ENCODE data around the gene KCTD2. TPM values are rescaled to one million over a fixed set of nuclear protein-coding genes. Genes with fewer than 3 reads are reported as not detected.
A peak's percentile ranks its signal among the peaks of the same experiment; 100 is the strongest.

Gene KCTD2
- total and polyA plus RNA-seq, 2 of the 13 experiments (the other 11 are each of a cell fraction or from before 2014, with no cell fraction given), result 28.3 to 32.6 TPM

DNA sequence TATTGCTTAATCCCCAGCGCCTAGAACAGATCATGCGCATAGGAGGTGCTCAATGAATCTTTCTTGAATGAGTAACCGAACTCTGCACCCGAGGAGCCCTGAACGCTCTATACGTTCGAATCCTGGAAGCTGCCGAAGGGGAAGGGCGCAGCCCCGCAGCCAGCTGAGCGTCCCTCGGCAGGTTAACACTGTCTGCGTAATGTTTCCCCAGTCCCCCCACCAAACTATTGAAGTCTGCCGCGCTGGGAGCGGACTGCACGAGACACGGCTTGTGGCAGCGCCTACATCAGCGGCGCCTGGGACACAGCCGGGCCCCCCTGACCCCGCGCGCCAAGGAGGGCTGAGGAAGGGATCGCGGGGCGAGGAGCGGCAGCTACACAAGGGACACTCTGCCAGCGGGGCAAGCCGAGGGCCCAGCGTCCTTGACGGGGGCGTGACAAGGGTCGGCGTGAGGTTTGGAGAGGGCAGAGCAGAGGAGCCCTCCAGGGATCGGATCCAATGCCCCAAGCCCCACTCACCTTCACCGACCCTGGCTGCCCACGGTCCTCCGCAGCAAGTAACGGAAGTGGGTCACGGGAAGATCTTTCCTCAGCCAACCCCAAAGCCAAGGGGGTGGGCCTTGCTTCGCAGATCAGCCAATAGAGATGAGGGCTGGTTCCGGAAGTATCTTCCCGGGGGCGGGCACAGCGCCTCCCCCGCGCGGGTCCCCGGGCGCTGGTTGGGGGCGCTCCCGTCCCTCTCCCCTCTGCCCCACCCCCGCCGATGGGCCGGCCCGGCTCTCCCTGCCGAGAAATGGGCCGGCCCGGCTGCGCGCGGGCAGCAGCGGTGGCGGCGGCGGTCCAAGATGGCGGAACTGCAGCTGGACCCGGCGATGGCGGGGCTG, at the start of gene KCTD2, which contains the start of gene ATP5PD (continued):
- TF ChIP-seq, protein P1, sequence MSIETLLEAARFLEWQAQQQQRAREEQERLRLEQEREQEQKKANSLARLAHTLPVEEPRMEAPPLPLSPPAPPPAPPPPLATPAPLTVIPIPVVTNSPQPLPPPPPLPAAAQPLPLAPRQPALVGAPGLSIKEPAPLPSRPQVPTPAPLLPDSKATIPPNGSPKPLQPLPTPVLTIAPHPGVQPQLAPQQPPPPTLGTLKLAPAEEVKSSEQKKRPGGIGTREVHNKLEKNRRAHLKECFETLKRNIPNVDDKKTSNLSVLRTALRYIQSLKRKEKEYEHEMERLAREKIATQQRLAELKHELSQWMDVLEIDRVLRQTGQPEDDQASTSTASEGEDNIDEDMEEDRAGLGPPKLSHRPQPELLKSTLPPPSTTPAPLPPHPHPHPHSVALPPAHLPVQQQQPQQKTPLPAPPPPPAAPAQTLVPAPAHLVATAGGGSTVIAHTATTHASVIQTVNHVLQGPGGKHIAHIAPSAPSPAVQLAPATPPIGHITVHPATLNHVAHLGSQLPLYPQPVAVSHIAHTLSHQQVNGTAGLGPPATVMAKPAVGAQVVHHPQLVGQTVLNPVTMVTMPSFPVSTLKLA (IDR thresholded peaks at IDR 0.05), result no peak
- TF ChIP-seq, protein P2, sequence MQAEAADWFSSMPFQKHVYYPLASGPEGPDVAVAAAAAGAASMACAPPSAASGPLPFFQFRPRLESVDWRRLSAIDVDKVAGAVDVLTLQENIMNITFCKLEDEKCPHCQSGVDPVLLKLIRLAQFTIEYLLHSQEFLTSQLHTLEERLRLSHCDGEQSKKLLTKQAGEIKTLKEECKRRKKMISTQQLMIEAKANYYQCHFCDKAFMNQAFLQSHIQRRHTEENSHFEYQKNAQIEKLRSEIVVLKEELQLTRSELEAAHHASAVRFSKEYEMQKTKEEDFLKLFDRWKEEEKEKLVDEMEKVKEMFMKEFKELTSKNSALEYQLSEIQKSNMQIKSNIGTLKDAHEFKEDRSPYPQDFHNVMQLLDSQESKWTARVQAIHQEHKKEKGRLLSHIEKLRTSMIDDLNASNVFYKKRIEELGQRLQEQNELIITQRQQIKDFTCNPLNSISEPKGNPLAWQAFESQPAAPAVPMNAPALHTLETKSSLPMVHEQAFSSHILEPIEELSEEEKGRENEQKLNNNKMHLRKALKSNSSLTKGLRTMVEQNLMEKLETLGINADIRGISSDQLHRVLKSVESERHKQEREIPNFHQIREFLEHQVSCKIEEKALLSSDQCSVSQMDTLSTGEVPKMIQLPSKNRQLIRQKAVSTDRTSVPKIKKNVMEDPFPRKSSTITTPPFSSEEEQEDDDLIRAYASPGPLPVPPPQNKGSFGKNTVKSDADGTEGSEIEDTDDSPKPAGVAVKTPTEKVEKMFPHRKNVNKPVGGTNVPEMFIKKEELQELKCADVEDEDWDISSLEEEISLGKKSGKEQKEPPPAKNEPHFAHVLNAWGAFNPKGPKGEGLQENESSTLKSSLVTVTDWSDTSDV (CRISPR knock-in tag; IDR thresholded peaks at IDR 0.05), result 0 out of 2 replicates have a peak, but pooled peaks have one; percentile 75
- peak; percentile 73 for TF ChIP-seq SPEN (CRISPR knock-in tag; IDR thresholded peaks at IDR 0.05; ENCODE audit: low read depth)
- peak; percentile 45 for TF ChIP-seq ZNF777 (CRISPR knock-in tag; IDR thresholded peaks at IDR 0.05)
- peak; percentile 80 for TF ChIP-seq KMT2B (CRISPR knock-in tag; IDR thresholded peaks at IDR 0.05)
- no peak; the same call in 1 of the 2 replicates for TF ChIP-seq ZNF556 (CRISPR knock-in tag; IDR thresholded peaks at IDR 0.05; ENCODE audit: borderline replicate concordance)
- TF ChIP-seq, protein P3, sequence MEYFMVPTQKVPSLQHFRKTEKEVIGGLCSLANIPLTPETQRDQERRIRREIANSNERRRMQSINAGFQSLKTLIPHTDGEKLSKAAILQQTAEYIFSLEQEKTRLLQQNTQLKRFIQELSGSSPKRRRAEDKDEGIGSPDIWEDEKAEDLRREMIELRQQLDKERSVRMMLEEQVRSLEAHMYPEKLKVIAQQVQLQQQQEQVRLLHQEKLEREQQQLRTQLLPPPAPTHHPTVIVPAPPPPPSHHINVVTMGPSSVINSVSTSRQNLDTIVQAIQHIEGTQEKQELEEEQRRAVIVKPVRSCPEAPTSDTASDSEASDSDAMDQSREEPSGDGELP (IDR thresholded peaks at IDR 0.05; ENCODE audit: borderline replicate concordance, low read depth), result peak; percentile 65; the same call in 1 of the 2 replicates
- TF ChIP-seq, protein P4, sequence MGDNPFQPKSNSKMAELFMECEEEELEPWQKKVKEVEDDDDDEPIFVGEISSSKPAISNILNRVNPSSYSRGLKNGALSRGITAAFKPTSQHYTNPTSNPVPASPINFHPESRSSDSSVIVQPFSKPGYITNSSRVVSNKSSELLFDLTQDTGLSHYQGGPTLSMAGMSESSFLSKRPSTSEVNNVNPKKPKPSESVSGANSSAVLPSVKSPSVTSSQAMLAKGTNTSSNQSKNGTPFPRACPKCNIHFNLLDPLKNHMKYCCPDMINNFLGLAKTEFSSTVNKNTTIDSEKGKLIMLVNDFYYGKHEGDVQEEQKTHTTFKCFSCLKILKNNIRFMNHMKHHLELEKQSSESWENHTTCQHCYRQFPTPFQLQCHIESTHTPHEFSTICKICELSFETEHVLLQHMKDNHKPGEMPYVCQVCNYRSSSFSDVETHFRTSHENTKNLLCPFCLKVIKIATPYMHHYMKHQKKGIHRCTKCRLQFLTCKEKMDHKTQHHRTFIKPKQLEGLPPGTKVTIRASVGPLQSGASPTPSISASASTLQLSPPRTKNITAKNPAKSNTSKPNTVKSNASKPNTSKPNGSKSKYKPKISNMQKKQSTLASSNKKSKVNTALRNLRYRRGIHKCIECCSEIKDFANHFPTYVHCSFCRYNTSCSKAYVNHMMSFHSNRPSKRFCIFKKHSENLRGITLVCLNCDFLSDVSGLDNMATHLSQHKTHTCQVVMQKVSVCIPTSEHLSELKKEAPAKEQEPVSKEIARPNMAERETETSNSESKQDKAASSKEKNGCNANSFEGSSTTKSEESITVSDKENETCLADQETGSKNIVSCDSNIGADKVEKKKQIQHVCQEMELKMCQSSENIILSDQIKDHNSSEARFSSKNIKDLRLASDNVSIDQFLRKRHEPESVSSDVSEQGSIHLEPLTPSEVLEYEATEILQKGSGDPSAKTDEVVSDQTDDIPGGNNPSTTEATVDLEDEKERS (CRISPR knock-in tag; IDR thresholded peaks at IDR 0.05), result no peak
- no peak for TF ChIP-seq NBN (conservative IDR thresholded peaks at IDR 0.05)
- TF ChIP-seq, protein P5, sequence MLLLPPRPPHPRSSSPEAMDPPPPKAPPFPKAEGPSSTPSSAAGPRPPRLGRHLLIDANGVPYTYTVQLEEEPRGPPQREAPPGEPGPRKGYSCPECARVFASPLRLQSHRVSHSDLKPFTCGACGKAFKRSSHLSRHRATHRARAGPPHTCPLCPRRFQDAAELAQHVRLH (CRISPR knock-in tag; IDR thresholded peaks at IDR 0.05; ENCODE audit: borderline replicate concordance, low read depth), result peak; percentile 79; the same call in 1 of the 2 replicates
- peak; percentile 83 for TF ChIP-seq ESRRA (CRISPR knock-in tag; IDR thresholded peaks at IDR 0.05; ENCODE audit: low read depth)
- TF ChIP-seq PCBP2 (optimal IDR thresholded peaks at IDR 0.05; ENCODE audit: low read depth, low read length, poor library complexity, severe bottlenecking), result no peak
- TF ChIP-seq SCMH1 (CRISPR knock-in tag; IDR thresholded peaks at IDR 0.05; ENCODE audit: borderline replicate concordance), result no peak
- TF ChIP-seq TARDBP (CRISPR knock-in tag; IDR thresholded peaks at IDR 0.05), result peak; percentile 80
- TF ChIP-seq JUN (CRISPR knock-in tag; IDR thresholded peaks at IDR 0.05), result no peak; the same call in 1 of the 2 replicates
- TF ChIP-seq ZBTB38 (CRISPR knock-in tag; IDR thresholded peaks at IDR 0.05), result peak; percentile 64
- peak; percentile 96 for TF ChIP-seq BHLHE40 (IDR thresholded peaks at IDR 0.05; ENCODE audit: low read length)
- TF ChIP-seq SRSF4 (IDR thresholded peaks at IDR 0.05; ENCODE audit: low read depth, low read length, poor library complexity, severe bottlenecking), result no peak
- TF ChIP-seq GABPB1 (CRISPR knock-in tag; IDR thresholded peaks at IDR 0.05), result peak; percentile 97
- no peak for TF ChIP-seq ZNF207 (IDR thresholded peaks at IDR 0.05; ENCODE audit: borderline replicate concordance)
- TF ChIP-seq ZKSCAN8 (CRISPR knock-in tag; IDR thresholded peaks at IDR 0.05; ENCODE audit: borderline replicate concordance), result peak; percentile 48; the same call in 1 of the 2 replicates

All from HepG2 (cell line).